Endothelial cell of umbilical vein (primary cell): ENCODE data around the gene TTLL5. TPM values are rescaled to one million over a fixed set of nuclear protein-coding genes. Genes with fewer than 3 reads are reported as not detected.

ENCODE experiments used
- BruUV-seq: library from RNA; stranded (reverse); fragments of 400-500 nt; replicated peaks from 2 replicates; lab custom pipeline; 2021; lab: Mats Ljungman, UMichigan
- CTCF ChIA-PET: fragments of 300-600, 350-600 bp; sonication (Branson Sonifier 250); formaldehyde crosslinking; loops from one replicate; lab custom pipeline; 2021; ENCODE audit warnings: antibody characterized with exemption, inconsistent platforms; lab: Charles Lee
- POLR2A ChIA-PET: fragments of 300-600, 350-600 bp; sonication (Branson Sonifier 250); formaldehyde crosslinking; loops from one replicate; lab custom pipeline; 2021; ENCODE audit warnings: antibody characterized with exemption, inconsistent platforms; lab: Charles Lee
- DNase-seq: peaks from one replicate; pipeline ENCODE4 v3.0.0-alpha.2; 2011; ENCODE audit warnings: low read depth, low spot score
- FAIRE-seq: peaks from 2 replicates; lab custom pipeline; 2011; peaks lifted over from hg19 to GRCh38; lab: Jason Lieb, UNC
- H2AFZ ChIP-seq: 2 replicates; pipeline ENCODE4 v1.6.0; 2012; ENCODE audit warnings: low read depth, low read length, control low read depth, inconsistent platforms
- H3K27ac ChIP-seq: 2 replicates; pipeline ENCODE4 v1.5.1; 2011; ENCODE audit warnings: low read depth, mild to moderate bottlenecking, control low read depth, low read length, moderate library complexity; ENCODE audit not compliant: insufficient read depth
- H3K27me3 ChIP-seq, 2 experiments: 2 replicates each; pipeline versions ENCODE4 v1.6.0 to v1.6.1; 2011; ENCODE audit warnings: low read length in 2 of 2, mixed read lengths in 1 of 2; ENCODE audit not compliant: control insufficient read depth in 2 of 2, insufficient read depth in 2 of 2
- H3K36me3 ChIP-seq, 2 experiments: 2 replicates in 1 of 2; 3 replicates in 1 of 2; pipeline ENCODE4 v1.5.1; 2011; ENCODE audit warnings: low read length in 2 of 2, mild to moderate bottlenecking in 1 of 2, moderate library complexity in 1 of 2; ENCODE audit not compliant: control insufficient read depth in 2 of 2, insufficient read depth in 2 of 2; ENCODE audit errors: extremely low read depth in 1 of 2
- H3K4me1 ChIP-seq: 3 replicates; pipeline ENCODE4 v1.5.1; 2011; ENCODE audit warnings: mild to moderate bottlenecking, low read length; ENCODE audit not compliant: control insufficient read depth, insufficient read depth; ENCODE audit errors: extremely low read depth
- H3K4me2 ChIP-seq: 2 replicates; pipeline ENCODE4 v1.6.1; 2011; ENCODE audit warnings: low read length, control low read depth, mixed read lengths; ENCODE audit not compliant: insufficient read depth
- H3K4me3 ChIP-seq, 3 experiments: fragments of 200-600 bp in 1 of 3; sonication (generic), shearing (Covaris generic) in 1 of 3; replicated peaks in 1 of 3; 2 replicates each; pipeline ENCODE4 v1.5.1; 2011 to 2016; ENCODE audit warnings: control low read depth in 3 of 3, low read length in 3 of 3, mild to moderate bottlenecking in 2 of 3, inconsistent platforms in 1 of 3, low read depth in 1 of 3, moderate library complexity in 1 of 3; ENCODE audit not compliant: insufficient read depth in 1 of 3
- H3K79me2 ChIP-seq: 2 replicates; pipeline ENCODE4 v1.6.0; 2012; ENCODE audit warnings: low read length, inconsistent platforms; ENCODE audit not compliant: control insufficient read depth, insufficient read depth
- H3K9ac ChIP-seq: replicated peaks from 2 replicates; pipeline ENCODE3; 2011; ENCODE audit warnings: low read length, control low read depth; ENCODE audit not compliant: insufficient read depth; ENCODE audit errors: extremely low read depth
- H3K9me1 ChIP-seq: replicated peaks from 3 replicates; pipeline ENCODE4 v1.6.0; 2011; ENCODE audit warnings: mild to moderate bottlenecking, low read length; ENCODE audit not compliant: control insufficient read depth, insufficient read depth; ENCODE audit errors: extremely low read depth
- H3K9me3 ChIP-seq: replicated peaks from 2 replicates; pipeline ENCODE4 v1.5.1; 2012; ENCODE audit warnings: low read length, inconsistent platforms; ENCODE audit not compliant: control insufficient read depth, insufficient read depth
- H4K20me1 ChIP-seq: replicated peaks from 2 replicates; pipeline ENCODE3; 2011; ENCODE audit warnings: mild to moderate bottlenecking, low read length; ENCODE audit not compliant: control insufficient read depth, insufficient read depth; ENCODE audit errors: extremely low read depth
- GATA2 ChIP-seq: IDR thresholded peaks from 2 replicates; pipeline ENCODE4 v1.7.0; 2011; ENCODE audit warnings: low read depth, mild to moderate bottlenecking, moderate library complexity, mixed read lengths, low read length; ENCODE audit not compliant: insufficient read length, insufficient read depth
- MYC ChIP-seq: IDR thresholded peaks from one replicate; pipeline ENCODE4 v1.6.1; 2011; ENCODE audit warnings: mild to moderate bottlenecking, low read depth, low read length
- POLR2A ChIP-seq: IDR thresholded peaks from 2 replicates; pipeline ENCODE4 v1.6.1; 2012; ENCODE audit warnings: low read depth, mild to moderate bottlenecking, control low read depth, low read length
- dilution Hi-C: fragments of 300-500 bp; cut with MboI; formaldehyde crosslinking; loops from one replicate; pipeline ENCODE4 v1.15.0; 2019; ENCODE audit warnings: low sequenced_read_pairs; ENCODE audit not compliant: extremely low pct_ligation_motif_present
- intact Hi-C: fragments of 100-400 bp; cut with micrococcal nuclease; formaldehyde crosslinking; loops from one replicate; pipeline ENCODE4 v1.10.0; 2022
- polyA plus RNA-seq, 4 experiments: library from polyadenylated mRNA; depleted of rRNA in 3 of 4; stranded (reverse) in 3 of 4; unstranded in 1 of 4; fragments of >200 nt; gene quantifications; 2 replicates each; pipeline versions ENCODE4 v1.2.1 to v1.2.3, GENCODE V29; 2011 to 2012; ENCODE audit warnings: missing spikeins in 1 of 4
- total RNA-seq: library from RNA; stranded (reverse); gene quantifications from 2 replicates; pipeline ENCODE4 v1.2.3, GENCODE V29; 2021
- TF ChIP-seq, protein P1 (sequence below), 2 donors: IDR thresholded peaks; 1 replicate in 1 of 2; 2 replicates in 1 of 2; pipeline ENCODE4 v1.5.1; 2011; ENCODE audit warnings: low read length in 2 of 2, mild to moderate bottlenecking in 2 of 2, moderate library complexity in 2 of 2, control low read depth in 1 of 2, inconsistent platforms in 1 of 2, low read depth in 1 of 2; ENCODE audit not compliant: insufficient read depth in 1 of 2; ENCODE audit errors: extremely low read depth in 1 of 2

The TTLL5 gene
- total and polyA plus RNA-seq, 2 donors (not counting 3 experiments of a cell fraction or from before 2014, with no cell fraction given): 33.2 to 93.6 TPM

DNA sequence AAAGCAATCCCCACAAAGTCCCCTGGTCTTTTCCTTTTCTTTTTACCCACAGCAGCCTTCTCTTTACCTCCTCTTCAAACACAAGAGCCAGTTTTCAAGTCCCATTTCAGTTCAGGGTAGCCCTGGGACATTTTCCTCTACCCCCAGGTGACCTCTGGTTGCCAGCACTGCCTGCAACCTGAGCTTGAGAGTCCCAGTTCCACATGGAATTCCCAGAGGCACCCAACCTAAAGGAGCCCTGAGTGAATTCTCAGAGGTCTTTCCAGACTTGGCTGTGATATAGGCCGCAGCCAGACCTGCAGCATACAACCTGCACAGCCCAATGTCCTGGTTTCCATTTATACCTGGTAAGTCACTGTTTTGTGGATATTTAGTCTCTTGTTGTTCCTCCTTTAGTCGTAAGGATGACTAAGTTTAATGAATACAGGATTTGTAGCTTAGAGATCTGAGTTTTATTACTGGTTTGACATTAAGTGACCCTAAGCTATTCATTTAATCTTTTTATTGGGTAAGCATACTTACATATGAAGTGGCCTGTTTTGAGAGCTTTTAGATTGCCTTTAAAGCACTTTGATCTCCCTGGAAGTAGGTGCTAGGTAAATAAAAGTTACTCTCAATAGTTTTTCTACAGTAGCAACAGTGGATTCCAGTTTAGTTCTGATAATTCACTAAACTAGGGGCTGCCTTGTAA lies 160.9 kb downstream of the TTLL5 start:
- Histone ChIP-seq H3K27ac (no peak overlapping the region), H3K9me3 (no peaks in the 10 kb centered on the region), H3K36me3 (peaks cover 7 to 8% of the 10 kb centered on the region in 2 experiments), H3K4me1 (no peaks in the 10 kb centered on the region), H3K4me2 (no peak overlapping the region), H3K79me2 (no peaks in the 10 kb centered on the region), H3K9ac (no peak overlapping the region), H3K4me3 (no peak overlapping the region), H4K20me1 (no peaks in the 10 kb centered on the region), H2AFZ (no peak overlapping the region), H3K9me1 (no peaks in the 10 kb centered on the region), H3K27me3 (no peaks in the 10 kb centered on the region)
- no peak for FAIRE-seq
- intact Hi-C loops: no loop called here
- dilution Hi-C loops: no loop called here
- CTCF ChIA-PET: interaction anchor here (0.9 to 2.9 kb wide), 4 partner anchors 12 to 163 kb away, joined by 3 to 13 read pairs (median 4); partner anchors contain the start of gene IFT43
- DNase-seq: no peak
- BruUV-seq: no TSS peak
- TF ChIP-seq MYC (no peak), POLR2A (no peak), GATA2 (no peak)
- TF ChIP-seq, protein P1, sequence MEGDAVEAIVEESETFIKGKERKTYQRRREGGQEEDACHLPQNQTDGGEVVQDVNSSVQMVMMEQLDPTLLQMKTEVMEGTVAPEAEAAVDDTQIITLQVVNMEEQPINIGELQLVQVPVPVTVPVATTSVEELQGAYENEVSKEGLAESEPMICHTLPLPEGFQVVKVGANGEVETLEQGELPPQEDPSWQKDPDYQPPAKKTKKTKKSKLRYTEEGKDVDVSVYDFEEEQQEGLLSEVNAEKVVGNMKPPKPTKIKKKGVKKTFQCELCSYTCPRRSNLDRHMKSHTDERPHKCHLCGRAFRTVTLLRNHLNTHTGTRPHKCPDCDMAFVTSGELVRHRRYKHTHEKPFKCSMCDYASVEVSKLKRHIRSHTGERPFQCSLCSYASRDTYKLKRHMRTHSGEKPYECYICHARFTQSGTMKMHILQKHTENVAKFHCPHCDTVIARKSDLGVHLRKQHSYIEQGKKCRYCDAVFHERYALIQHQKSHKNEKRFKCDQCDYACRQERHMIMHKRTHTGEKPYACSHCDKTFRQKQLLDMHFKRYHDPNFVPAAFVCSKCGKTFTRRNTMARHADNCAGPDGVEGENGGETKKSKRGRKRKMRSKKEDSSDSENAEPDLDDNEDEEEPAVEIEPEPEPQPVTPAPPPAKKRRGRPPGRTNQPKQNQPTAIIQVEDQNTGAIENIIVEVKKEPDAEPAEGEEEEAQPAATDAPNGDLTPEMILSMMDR (IDR thresholded peaks at IDR 0.05; ENCODE audit: extremely low read depth in 1 of 2, insufficient read depth in 1 of 2, low read depth in 1 of 2, low read length in 2 of 2): no peak
- POLR2A ChIA-PET: no interaction called here
